Keratinocyte (primary cell): Measurements from ENCODE around the gene USB1. TPM values are rescaled to one million over a fixed set of nuclear protein-coding genes. Genes with fewer than 3 reads are reported as not detected.
A peak's percentile ranks its signal among the peaks of the same experiment; 100 is the strongest.

Experiments
- DNase-seq: peaks from one replicate; pipeline ENCODE4 v3.0.0-alpha.2; 2011; ENCODE audit warnings: low read depth, missing footprints, low spot score
- FAIRE-seq: peaks from 2 replicates; lab custom pipeline; 2011; peaks lifted over from hg19 to GRCh38; lab: Jason Lieb, UNC
- H2AFZ ChIP-seq: 2 replicates; pipeline ENCODE4 v1.6.0; 2012; ENCODE audit warnings: low read length, control low read depth, inconsistent platforms; ENCODE audit not compliant: control insufficient read depth
- H3K27ac ChIP-seq: 2 replicates; pipeline ENCODE4 v1.5.1; 2011; ENCODE audit warnings: low read length; ENCODE audit not compliant: control insufficient read depth, insufficient read depth
- H3K27me3 ChIP-seq: 3 replicates; pipeline ENCODE4 v1.6.0; 2011; ENCODE audit warnings: low read length; ENCODE audit not compliant: control insufficient read depth, insufficient read depth; ENCODE audit errors: extremely low read depth
- H3K36me3 ChIP-seq, 2 experiments: 2 replicates in 1 of 2; 3 replicates in 1 of 2; pipeline ENCODE4 v1.5.1; 2011; ENCODE audit warnings: low read length in 2 of 2, mild to moderate bottlenecking in 1 of 2; ENCODE audit not compliant: control insufficient read depth in 2 of 2, insufficient read depth in 2 of 2; ENCODE audit errors: extremely low read depth in 1 of 2
- H3K4me1 ChIP-seq: 3 replicates; pipeline ENCODE4 v1.5.1; 2011; ENCODE audit warnings: low read length; ENCODE audit not compliant: control insufficient read depth, insufficient read depth; ENCODE audit errors: extremely low read depth
- H3K4me2 ChIP-seq: 3 replicates; pipeline ENCODE4 v1.6.0; 2011; ENCODE audit warnings: low read depth, low read length; ENCODE audit not compliant: control insufficient read depth, insufficient read depth; ENCODE audit errors: extremely low read depth
- H3K4me3 ChIP-seq, 3 experiments: fragments of 200-600 bp in 1 of 3; sonication (generic) in 1 of 3; 2 replicates in 2 of 3; 3 replicates in 1 of 3; pipeline ENCODE4 v1.5.1; 2011 to 2016; ENCODE audit warnings: low read length in 3 of 3, mild to moderate bottlenecking in 3 of 3, control low read depth in 2 of 3, inconsistent platforms in 1 of 3, low read depth in 1 of 3, mixed read lengths in 1 of 3, mixed run types in 1 of 3, moderate library complexity in 1 of 3; ENCODE audit not compliant: control insufficient read depth in 2 of 3, insufficient read depth in 2 of 3; ENCODE audit errors: extremely low read depth in 1 of 3
- H3K79me2 ChIP-seq: 2 replicates; pipeline ENCODE4 v1.6.0; 2012; ENCODE audit warnings: low read length; ENCODE audit not compliant: control insufficient read depth, insufficient read depth
- H3K9ac ChIP-seq: 3 replicates; pipeline ENCODE4 v1.6.0; 2011; ENCODE audit warnings: low read length; ENCODE audit not compliant: control insufficient read depth, insufficient read depth; ENCODE audit errors: extremely low read depth
- H3K9me1 ChIP-seq: 3 replicates; pipeline ENCODE4 v1.6.0; 2011; ENCODE audit warnings: low read length; ENCODE audit not compliant: control insufficient read depth, insufficient read depth; ENCODE audit errors: extremely low read depth
- H3K9me3 ChIP-seq: 2 replicates; pipeline ENCODE4 v1.5.1; 2012; ENCODE audit warnings: low read depth, low read length; ENCODE audit not compliant: control insufficient read depth
- H4K20me1 ChIP-seq: 3 replicates; pipeline ENCODE4 v1.6.0; 2011; ENCODE audit warnings: low read length; ENCODE audit not compliant: control insufficient read depth, insufficient read depth; ENCODE audit errors: extremely low read depth
- EZH2 ChIP-seq: IDR thresholded peaks from one replicate; pipeline ENCODE4 v1.6.1; 2012; ENCODE audit warnings: inconsistent platforms, mild to moderate bottlenecking, low read length, moderate library complexity
- dilution Hi-C: fragments of 300-500 bp; cut with MboI; formaldehyde crosslinking; loops from one replicate; pipeline ENCODE4 v1.7.0; 2020; ENCODE audit warnings: low sequenced_read_pairs; ENCODE audit not compliant: extremely low pct_ligation_motif_present
- polyA plus RNA-seq, 5 experiments: library from polyadenylated mRNA; depleted of rRNA in 3 of 5; stranded (reverse) in 3 of 5; stranded (forward) in 1 of 5; unstranded in 1 of 5; fragments of >200 nt; gene quantifications; 1 replicate in 1 of 5; 2 replicates in 3 of 5; 3 replicates in 1 of 5; pipeline versions ENCODE4 v1.2.1 to v1.2.3, GENCODE V29; 2011 to 2012; ENCODE audit warnings: missing spikeins in 2 of 5, low read depth in 1 of 5, low replicate concordance in 1 of 5
- TF ChIP-seq, protein P1 (sequence below), 3 experiments: IDR thresholded peaks in 1 of 3; conservative IDR thresholded peaks in 1 of 3; optimal IDR thresholded peaks in 1 of 3; 2 replicates in 2 of 3; 3 replicates in 1 of 3; pipeline versions ENCODE3 to v1.5.1; 2011; ENCODE audit warnings: low read length in 3 of 3, mild to moderate bottlenecking in 3 of 3, moderate library complexity in 2 of 3, control low read depth in 1 of 3, inconsistent platforms in 1 of 3; ENCODE audit not compliant: insufficient read depth in 2 of 3; ENCODE audit errors: extremely low read depth in 1 of 3

Gene USB1
- polyA plus RNA-seq, 1 donor (not counting 4 experiments of a cell fraction or from before 2014, with no cell fraction given): 63.5 TPM

- no peak overlapping the region for H2AFZ ChIP-seq
- TF ChIP-seq, protein P1, sequence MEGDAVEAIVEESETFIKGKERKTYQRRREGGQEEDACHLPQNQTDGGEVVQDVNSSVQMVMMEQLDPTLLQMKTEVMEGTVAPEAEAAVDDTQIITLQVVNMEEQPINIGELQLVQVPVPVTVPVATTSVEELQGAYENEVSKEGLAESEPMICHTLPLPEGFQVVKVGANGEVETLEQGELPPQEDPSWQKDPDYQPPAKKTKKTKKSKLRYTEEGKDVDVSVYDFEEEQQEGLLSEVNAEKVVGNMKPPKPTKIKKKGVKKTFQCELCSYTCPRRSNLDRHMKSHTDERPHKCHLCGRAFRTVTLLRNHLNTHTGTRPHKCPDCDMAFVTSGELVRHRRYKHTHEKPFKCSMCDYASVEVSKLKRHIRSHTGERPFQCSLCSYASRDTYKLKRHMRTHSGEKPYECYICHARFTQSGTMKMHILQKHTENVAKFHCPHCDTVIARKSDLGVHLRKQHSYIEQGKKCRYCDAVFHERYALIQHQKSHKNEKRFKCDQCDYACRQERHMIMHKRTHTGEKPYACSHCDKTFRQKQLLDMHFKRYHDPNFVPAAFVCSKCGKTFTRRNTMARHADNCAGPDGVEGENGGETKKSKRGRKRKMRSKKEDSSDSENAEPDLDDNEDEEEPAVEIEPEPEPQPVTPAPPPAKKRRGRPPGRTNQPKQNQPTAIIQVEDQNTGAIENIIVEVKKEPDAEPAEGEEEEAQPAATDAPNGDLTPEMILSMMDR (optimal IDR thresholded peaks at IDR 0.05 in 1 of 3, IDR thresholded peaks at IDR 0.05 in 1 of 3, conservative IDR thresholded peaks at IDR 0.05 in 1 of 3; ENCODE audit: extremely low read depth in 1 of 3, insufficient read depth in 2 of 3, low read length in 3 of 3): no peak
- no peak for TF ChIP-seq EZH2
- no peak overlapping the region for H3K27ac ChIP-seq
- dilution Hi-C loops: no loop called here
- no peak for FAIRE-seq
- peaks cover 6% of the 10 kb centered on the region for H3K27me3 ChIP-seq
- H3K9ac ChIP-seq: no peak overlapping the region
- H3K9me1 ChIP-seq: no peaks in the 10 kb centered on the region
- H3K9me3 ChIP-seq: no peaks in the 10 kb centered on the region
- no peak overlapping the region for H3K4me2 ChIP-seq
- H3K79me2 ChIP-seq: no peaks in the 10 kb centered on the region
- H3K36me3 ChIP-seq: no peaks in the 10 kb centered on the region
- DNase-seq: no peak
- H3K4me1 ChIP-seq: peaks cover 15% of the 10 kb centered on the region
- H3K4me3 ChIP-seq: no peak overlapping the region
- no peaks in the 10 kb centered on the region for H4K20me1 ChIP-seq
Observed at GRCh38 chr16:57987441-57988177, 13.6 kb upstream of the USB1 start.

GRCh38 chr16:57988929-57989328 lies 12.3 kb upstream of the USB1 start:
- no peaks in the 10 kb centered on the region for H3K79me2 ChIP-seq
- dilution Hi-C loops: no loop called here
- DNase-seq (peak; percentile 58), FAIRE-seq (peak; percentile 66)
- H3K9ac ChIP-seq: no peak overlapping the region
- H3K9me1 ChIP-seq: no peaks in the 10 kb centered on the region
- no peak overlapping the region for H3K4me3 ChIP-seq
- H3K27ac ChIP-seq: no peak overlapping the region
- H3K4me2 ChIP-seq: peak overlapping the region; percentile 17
- no peaks in the 10 kb centered on the region for H4K20me1 ChIP-seq
- no peaks in the 10 kb centered on the region for H3K9me3 ChIP-seq
- TF ChIP-seq, protein P1 (optimal IDR thresholded peaks at IDR 0.05 in 1 of 3, IDR thresholded peaks at IDR 0.05 in 1 of 3, conservative IDR thresholded peaks at IDR 0.05 in 1 of 3; ENCODE audit: extremely low read depth in 1 of 3, insufficient read depth in 2 of 3, low read length in 3 of 3): no peak
- TF ChIP-seq EZH2: no peak
- no peak overlapping the region for H2AFZ ChIP-seq
- H3K27me3 ChIP-seq: peaks cover 6% of the 10 kb centered on the region
- no peaks in the 10 kb centered on the region for H3K36me3 ChIP-seq
- H3K4me1 ChIP-seq: peaks cover 21% of the 10 kb centered on the region
